HG02885 (cell line): Measurements from ENCODE around the gene HEPN1.
A peak's percentile ranks its signal among the peaks of the same experiment; 100 is the strongest.

Source experiments
- ATAC-seq: cut with Tn5 transposase; IDR thresholded peaks from one replicate; pipeline ENCODE4 v1.9.1; 2021; ENCODE audit warnings: mild to moderate bottlenecking; ENCODE audit not compliant: unreplicated experiment, poor library complexity

HEPN1 gene

GRCh38 chr11:124918950-124919349, at the start of gene HEPN1:
Gene HEPN1 (plus strand): TSS chr11:124919250.
- ATAC-seq = no peak

GRCh38 chr11:124869331-124869730, 49.7 kb upstream of the HEPN1 start:
- no peak for ATAC-seq

- ATAC-seq = no peak
Measured at GRCh38 chr11:124869856-124870387, 49.1 kb upstream of the HEPN1 start.

- ATAC-seq = no peak
Measured at GRCh38 chr11:124870430-124870829, 48.6 kb upstream of the HEPN1 start.

- no peak for ATAC-seq
Measured at GRCh38 chr11:124872280-124872679, 46.8 kb upstream of the HEPN1 start.

- no peak for ATAC-seq
Measured at GRCh38 chr11:124872741-124873140, 46.3 kb upstream of the HEPN1 start.

GRCh38 chr11:124873951-124874350, 45.1 kb upstream of the HEPN1 start:
- ATAC-seq = no peak

GRCh38 chr11:124874571-124875255, 44.3 kb upstream of the HEPN1 start:
- no peak for ATAC-seq

GRCh38 chr11:124875401-124875800, 43.6 kb upstream of the HEPN1 start:
- no peak for ATAC-seq

GRCh38 chr11:124875943-124876817, 42.9 kb upstream of the HEPN1 start:
- peak; percentile 88 for ATAC-seq

- no peak for ATAC-seq
Measured at GRCh38 chr11:124876818-124877630, 42.0 kb upstream of the HEPN1 start.

- no peak for ATAC-seq
Measured at GRCh38 chr11:124877631-124877909, 41.5 kb upstream of the HEPN1 start.

GRCh38 chr11:124877910-124878758, 40.9 kb upstream of the HEPN1 start:
- ATAC-seq = no peak

GRCh38 chr11:124878759-124879492, 40.1 kb upstream of the HEPN1 start:
- no peak for ATAC-seq

- no peak for ATAC-seq
Measured at GRCh38 chr11:124879493-124880289, 39.4 kb upstream of the HEPN1 start.

GRCh38 chr11:124880290-124880611, 38.8 kb upstream of the HEPN1 start:
- no peak for ATAC-seq

- ATAC-seq = no peak
Measured at GRCh38 chr11:124880958-124881357, 38.1 kb upstream of the HEPN1 start.

GRCh38 chr11:124882339-124883071, 36.5 kb upstream of the HEPN1 start:
- ATAC-seq = no peak
